ENCODE data around the gene SLC17A9.

SLC17A9 gene

DNA sequence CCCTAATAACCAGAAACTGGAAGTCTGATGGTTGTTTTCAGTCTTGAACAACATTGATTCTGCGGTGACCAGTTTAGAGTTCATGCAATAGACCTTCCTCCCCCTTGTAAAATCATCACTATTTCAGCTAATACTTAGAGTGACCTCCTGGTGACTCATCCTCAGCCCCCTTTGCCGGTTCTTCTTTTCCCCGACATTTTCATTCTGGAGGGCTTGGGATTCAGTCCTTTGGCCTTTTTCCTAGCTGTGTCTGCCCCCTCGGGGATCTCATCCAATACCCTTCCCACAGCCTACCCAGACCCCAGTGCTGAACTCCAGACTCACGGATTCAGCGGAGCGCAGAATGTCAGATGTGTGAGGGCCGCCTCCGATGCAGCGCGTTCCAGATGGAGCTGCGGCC lies 61.8 kb downstream of the SLC17A9 start:
- Histone ChIP-seq H3K36me3 (replicated peaks) (no peaks in the 10 kb centered on the region), H3K27me3 (replicated peaks) (peaks cover 66% of the 10 kb centered on the region), H3K27ac (no peak overlapping the region), H3K4me3 (ENCODE audit: low read depth, low read length) (no peak overlapping the region)
- DNase-seq = no peak
- in situ Hi-C loops (cut with HindIII; ENCODE audit: low pct_ligation_motif_present, low sequenced_read_pairs) = no loop called here
- TF ChIP-seq, protein P1, sequence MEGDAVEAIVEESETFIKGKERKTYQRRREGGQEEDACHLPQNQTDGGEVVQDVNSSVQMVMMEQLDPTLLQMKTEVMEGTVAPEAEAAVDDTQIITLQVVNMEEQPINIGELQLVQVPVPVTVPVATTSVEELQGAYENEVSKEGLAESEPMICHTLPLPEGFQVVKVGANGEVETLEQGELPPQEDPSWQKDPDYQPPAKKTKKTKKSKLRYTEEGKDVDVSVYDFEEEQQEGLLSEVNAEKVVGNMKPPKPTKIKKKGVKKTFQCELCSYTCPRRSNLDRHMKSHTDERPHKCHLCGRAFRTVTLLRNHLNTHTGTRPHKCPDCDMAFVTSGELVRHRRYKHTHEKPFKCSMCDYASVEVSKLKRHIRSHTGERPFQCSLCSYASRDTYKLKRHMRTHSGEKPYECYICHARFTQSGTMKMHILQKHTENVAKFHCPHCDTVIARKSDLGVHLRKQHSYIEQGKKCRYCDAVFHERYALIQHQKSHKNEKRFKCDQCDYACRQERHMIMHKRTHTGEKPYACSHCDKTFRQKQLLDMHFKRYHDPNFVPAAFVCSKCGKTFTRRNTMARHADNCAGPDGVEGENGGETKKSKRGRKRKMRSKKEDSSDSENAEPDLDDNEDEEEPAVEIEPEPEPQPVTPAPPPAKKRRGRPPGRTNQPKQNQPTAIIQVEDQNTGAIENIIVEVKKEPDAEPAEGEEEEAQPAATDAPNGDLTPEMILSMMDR (IDR thresholded peaks at IDR 0.05; ENCODE audit: low read depth, low read length, missing control alignments) = no peak

DNA sequence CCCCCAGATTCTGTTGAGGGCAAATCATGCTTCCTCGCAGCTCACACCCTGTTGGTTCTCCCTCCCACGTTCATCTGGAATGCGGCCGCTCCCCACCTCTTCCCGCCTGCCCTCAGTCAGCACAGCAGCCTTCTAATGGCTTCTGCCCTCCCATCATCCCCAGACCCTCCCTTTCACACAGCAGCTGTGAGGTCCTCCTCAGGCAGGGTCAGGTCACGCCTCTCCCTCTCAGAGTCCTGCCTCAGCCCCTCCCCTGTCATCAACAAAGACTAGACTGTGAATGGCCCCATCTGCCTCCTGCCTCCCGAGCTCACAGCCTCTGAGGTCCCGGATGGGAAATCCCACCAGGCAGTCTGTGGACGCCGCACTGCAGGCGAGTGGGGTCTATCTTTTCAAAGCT lies 62.2 kb downstream of the SLC17A9 start:
- no peak for DNase-seq
- H3K27me3 ChIP-seq (replicated peaks) = peaks cover 64% of the 10 kb centered on the region
- H3K36me3 ChIP-seq (replicated peaks) = no peaks in the 10 kb centered on the region
- TF ChIP-seq, protein P1 (IDR thresholded peaks at IDR 0.05; ENCODE audit: low read depth, low read length, missing control alignments) = no peak
- H3K4me3 ChIP-seq (ENCODE audit: low read depth, low read length) = no peak overlapping the region
- no peak overlapping the region for H3K27ac ChIP-seq
- in situ Hi-C loops (cut with HindIII; ENCODE audit: low pct_ligation_motif_present, low sequenced_read_pairs) = no loop called here

DNA sequence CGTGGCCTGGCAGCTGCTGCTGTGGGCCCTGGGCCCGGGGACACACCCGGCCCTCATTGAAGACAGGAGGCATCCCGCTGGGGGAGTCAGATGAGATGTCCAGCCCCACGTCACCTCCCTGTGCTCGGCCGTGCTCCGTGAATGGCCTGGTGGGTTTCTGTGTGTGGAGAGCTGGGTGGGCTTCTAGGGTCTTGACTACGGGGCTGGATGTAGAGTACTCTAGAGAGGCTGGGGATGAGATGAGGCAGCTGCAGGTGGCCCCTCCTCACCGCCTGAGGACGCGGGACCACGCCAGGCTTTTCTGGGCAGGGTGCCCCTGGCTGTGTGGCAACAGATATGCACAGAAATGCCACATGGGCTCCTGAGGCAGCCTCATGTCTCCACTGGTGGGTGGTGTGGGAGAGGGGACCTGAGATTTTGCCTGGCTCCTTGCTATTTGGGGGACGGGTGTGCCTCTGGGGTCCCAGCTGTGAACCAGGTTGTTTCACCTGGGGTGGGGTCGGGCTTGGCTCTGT lies 62.7 kb downstream of the SLC17A9 start:
- in situ Hi-C loops (cut with HindIII; ENCODE audit: low pct_ligation_motif_present, low sequenced_read_pairs) = no loop called here
- no peak for DNase-seq
- H3K4me3 ChIP-seq (ENCODE audit: low read depth, low read length) = no peak overlapping the region
- TF ChIP-seq, protein P1 (IDR thresholded peaks at IDR 0.05; ENCODE audit: low read depth, low read length, missing control alignments) = no peak
- no peak overlapping the region for H3K27ac ChIP-seq
- no peaks in the 10 kb centered on the region for H3K36me3 ChIP-seq (replicated peaks)
- peaks cover 59% of the 10 kb centered on the region for H3K27me3 ChIP-seq (replicated peaks)

DNA sequence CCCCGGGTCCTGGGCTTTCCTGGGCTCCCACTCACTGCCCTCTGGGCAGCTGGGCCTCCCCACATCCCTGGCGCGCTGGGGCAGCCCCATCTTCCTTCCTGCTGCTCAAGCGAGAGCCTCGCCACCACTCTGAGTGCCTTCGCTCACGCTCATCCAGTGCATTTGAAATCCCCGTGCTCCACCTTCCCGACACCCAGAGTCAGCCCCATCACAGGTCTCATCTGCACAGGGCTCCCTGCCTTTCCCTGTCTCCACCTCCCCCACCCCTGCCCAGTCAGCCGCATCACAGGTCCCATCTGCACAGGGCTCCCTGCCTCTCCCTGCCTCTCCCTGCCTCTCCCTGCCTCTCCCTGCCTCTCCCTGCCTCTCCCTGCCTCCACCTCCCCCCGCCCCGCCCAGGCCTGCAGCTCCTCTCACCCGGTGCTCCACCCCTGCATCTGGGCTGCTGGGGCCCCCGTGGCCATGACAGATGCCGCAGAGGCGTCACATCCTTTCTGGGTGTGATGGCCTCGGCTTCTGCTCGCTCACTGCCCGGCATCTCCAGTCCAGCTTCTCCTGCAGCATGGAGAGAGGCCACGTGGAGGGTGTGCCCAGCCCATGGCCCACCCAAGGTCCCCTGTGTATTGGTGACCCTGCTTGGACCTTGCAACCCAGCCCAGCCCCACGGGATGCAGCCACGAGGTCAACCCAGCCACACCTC lies 63.3 kb downstream of the SLC17A9 start:
- no peaks in the 10 kb centered on the region for H3K36me3 ChIP-seq (replicated peaks)
- in situ Hi-C loops (cut with HindIII; ENCODE audit: low pct_ligation_motif_present, low sequenced_read_pairs) = no loop called here
- TF ChIP-seq, protein P1 (IDR thresholded peaks at IDR 0.05; ENCODE audit: low read depth, low read length, missing control alignments) = no peak
- no peak overlapping the region for H3K27ac ChIP-seq
- DNase-seq = no peak
- no peak overlapping the region for H3K4me3 ChIP-seq (ENCODE audit: low read depth, low read length)
- H3K27me3 ChIP-seq (replicated peaks) = peaks cover 55% of the 10 kb centered on the region

GRCh38 chr20:63016514-63017075 lies 64.1 kb downstream of the SLC17A9 start:
- no peak for DNase-seq
- H3K27ac ChIP-seq = no peak overlapping the region
- H3K27me3 ChIP-seq (replicated peaks) = peaks cover 49% of the 10 kb centered on the region
- TF ChIP-seq, protein P1 (IDR thresholded peaks at IDR 0.05; ENCODE audit: low read depth, low read length, missing control alignments) = no peak
- H3K36me3 ChIP-seq (replicated peaks) = no peaks in the 10 kb centered on the region
- no peak overlapping the region for H3K4me3 ChIP-seq (ENCODE audit: low read depth, low read length)
- in situ Hi-C loops (cut with HindIII; ENCODE audit: low pct_ligation_motif_present, low sequenced_read_pairs) = no loop called here
